ENCODE measurements around the gene TIMM50. TPM values are rescaled to one million over a fixed set of nuclear protein-coding genes. Genes with fewer than 3 reads are reported as not detected.

Gene TIMM50
- total and polyA plus RNA-seq, 4 donors, result 24.3 to 39.9 (median 30.5) TPM

DNA sequence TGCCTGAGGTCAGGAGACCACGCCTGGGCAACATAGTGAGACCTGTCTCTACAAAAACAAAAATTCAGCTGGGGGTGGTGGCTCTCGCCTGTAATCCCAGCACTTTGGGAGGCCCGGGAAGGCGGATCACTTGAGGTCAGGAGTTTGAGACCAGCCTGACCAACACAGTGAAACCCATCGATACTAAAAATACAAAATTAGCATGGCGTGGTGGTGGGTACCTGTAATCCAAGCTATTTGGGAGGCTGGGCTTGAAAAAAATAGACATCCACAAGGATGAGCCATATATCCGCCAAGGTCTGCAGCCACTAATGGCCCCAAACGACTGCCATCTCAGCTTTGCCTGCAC is 48.0 kb upstream of the TIMM50 start:
- WGBS, result 96% methylated on average over 8 of the region's 8 CpGs
- TF ChIP-seq RXRA (IDR thresholded peaks at IDR 0.05), result no peak
- TF ChIP-seq EGR1 (IDR thresholded peaks at IDR 0.05; ENCODE audit: low read depth in 2 of 2), result no peak
- TF ChIP-seq TAF1 (conservative IDR thresholded peaks at IDR 0.05), result no peak
- TF ChIP-seq, protein P1, sequence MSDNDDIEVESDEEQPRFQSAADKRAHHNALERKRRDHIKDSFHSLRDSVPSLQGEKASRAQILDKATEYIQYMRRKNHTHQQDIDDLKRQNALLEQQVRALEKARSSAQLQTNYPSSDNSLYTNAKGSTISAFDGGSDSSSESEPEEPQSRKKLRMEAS (IDR thresholded peaks at IDR 0.05), result no peak
- no peak for TF ChIP-seq RAD21 (IDR thresholded peaks at IDR 0.05)
- no peak for TF ChIP-seq NR2F2 (IDR thresholded peaks at IDR 0.05)
- TF ChIP-seq HNF4A (conservative IDR thresholded peaks at IDR 0.05), result no peak
- no peak for TF ChIP-seq HNF4G (IDR thresholded peaks at IDR 0.05)
- no peak for TF ChIP-seq YY1 (IDR thresholded peaks at IDR 0.05)
- TF ChIP-seq, protein P2, sequence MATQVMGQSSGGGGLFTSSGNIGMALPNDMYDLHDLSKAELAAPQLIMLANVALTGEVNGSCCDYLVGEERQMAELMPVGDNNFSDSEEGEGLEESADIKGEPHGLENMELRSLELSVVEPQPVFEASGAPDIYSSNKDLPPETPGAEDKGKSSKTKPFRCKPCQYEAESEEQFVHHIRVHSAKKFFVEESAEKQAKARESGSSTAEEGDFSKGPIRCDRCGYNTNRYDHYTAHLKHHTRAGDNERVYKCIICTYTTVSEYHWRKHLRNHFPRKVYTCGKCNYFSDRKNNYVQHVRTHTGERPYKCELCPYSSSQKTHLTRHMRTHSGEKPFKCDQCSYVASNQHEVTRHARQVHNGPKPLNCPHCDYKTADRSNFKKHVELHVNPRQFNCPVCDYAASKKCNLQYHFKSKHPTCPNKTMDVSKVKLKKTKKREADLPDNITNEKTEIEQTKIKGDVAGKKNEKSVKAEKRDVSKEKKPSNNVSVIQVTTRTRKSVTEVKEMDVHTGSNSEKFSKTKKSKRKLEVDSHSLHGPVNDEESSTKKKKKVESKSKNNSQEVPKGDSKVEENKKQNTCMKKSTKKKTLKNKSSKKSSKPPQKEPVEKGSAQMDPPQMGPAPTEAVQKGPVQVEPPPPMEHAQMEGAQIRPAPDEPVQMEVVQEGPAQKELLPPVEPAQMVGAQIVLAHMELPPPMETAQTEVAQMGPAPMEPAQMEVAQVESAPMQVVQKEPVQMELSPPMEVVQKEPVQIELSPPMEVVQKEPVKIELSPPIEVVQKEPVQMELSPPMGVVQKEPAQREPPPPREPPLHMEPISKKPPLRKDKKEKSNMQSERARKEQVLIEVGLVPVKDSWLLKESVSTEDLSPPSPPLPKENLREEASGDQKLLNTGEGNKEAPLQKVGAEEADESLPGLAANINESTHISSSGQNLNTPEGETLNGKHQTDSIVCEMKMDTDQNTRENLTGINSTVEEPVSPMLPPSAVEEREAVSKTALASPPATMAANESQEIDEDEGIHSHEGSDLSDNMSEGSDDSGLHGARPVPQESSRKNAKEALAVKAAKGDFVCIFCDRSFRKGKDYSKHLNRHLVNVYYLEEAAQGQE (IDR thresholded peaks at IDR 0.05), result no peak
- no peak for TF ChIP-seq SP1 (IDR thresholded peaks at IDR 0.05)
- TF ChIP-seq JUND (IDR thresholded peaks at IDR 0.05), result no peak
- no peak for TF ChIP-seq FOXA2 (IDR thresholded peaks at IDR 0.05)
- TF ChIP-seq, protein P3, sequence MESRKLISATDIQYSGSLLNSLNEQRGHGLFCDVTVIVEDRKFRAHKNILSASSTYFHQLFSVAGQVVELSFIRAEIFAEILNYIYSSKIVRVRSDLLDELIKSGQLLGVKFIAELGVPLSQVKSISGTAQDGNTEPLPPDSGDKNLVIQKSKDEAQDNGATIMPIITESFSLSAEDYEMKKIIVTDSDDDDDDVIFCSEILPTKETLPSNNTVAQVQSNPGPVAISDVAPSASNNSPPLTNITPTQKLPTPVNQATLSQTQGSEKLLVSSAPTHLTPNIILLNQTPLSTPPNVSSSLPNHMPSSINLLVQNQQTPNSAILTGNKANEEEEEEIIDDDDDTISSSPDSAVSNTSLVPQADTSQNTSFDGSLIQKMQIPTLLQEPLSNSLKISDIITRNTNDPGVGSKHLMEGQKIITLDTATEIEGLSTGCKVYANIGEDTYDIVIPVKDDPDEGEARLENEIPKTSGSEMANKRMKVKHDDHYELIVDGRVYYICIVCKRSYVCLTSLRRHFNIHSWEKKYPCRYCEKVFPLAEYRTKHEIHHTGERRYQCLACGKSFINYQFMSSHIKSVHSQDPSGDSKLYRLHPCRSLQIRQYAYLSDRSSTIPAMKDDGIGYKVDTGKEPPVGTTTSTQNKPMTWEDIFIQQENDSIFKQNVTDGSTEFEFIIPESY (IDR thresholded peaks at IDR 0.05), result no peak
- no peak for TF ChIP-seq FOXA1 (IDR thresholded peaks at IDR 0.05)
- TF ChIP-seq, protein P4, sequence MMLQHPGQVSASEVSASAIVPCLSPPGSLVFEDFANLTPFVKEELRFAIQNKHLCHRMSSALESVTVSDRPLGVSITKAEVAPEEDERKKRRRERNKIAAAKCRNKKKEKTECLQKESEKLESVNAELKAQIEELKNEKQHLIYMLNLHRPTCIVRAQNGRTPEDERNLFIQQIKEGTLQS (IDR thresholded peaks at IDR 0.05), result no peak
- TF ChIP-seq, protein P5, sequence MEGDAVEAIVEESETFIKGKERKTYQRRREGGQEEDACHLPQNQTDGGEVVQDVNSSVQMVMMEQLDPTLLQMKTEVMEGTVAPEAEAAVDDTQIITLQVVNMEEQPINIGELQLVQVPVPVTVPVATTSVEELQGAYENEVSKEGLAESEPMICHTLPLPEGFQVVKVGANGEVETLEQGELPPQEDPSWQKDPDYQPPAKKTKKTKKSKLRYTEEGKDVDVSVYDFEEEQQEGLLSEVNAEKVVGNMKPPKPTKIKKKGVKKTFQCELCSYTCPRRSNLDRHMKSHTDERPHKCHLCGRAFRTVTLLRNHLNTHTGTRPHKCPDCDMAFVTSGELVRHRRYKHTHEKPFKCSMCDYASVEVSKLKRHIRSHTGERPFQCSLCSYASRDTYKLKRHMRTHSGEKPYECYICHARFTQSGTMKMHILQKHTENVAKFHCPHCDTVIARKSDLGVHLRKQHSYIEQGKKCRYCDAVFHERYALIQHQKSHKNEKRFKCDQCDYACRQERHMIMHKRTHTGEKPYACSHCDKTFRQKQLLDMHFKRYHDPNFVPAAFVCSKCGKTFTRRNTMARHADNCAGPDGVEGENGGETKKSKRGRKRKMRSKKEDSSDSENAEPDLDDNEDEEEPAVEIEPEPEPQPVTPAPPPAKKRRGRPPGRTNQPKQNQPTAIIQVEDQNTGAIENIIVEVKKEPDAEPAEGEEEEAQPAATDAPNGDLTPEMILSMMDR (IDR thresholded peaks at IDR 0.05; ENCODE audit: low read depth, low read length, missing input control), result no peak
- TF ChIP-seq GABPA (IDR thresholded peaks at IDR 0.05 in 1 of 2, conservative IDR thresholded peaks at IDR 0.05 in 1 of 2), result no peak
- H3K4me1 ChIP-seq (ENCODE audit: control insufficient read depth in 4 of 4, insufficient read depth in 4 of 4, low read length in 3 of 4), result peaks cover 4 to 27% (median 17%) of the 10 kb centered on the region in 4 donors
- no peak overlapping the region for H3K27ac ChIP-seq (ENCODE audit: low read depth in 1 of 2, low read length in 2 of 2)
- no peaks in the 10 kb centered on the region for H3K9me3 ChIP-seq (ENCODE audit: control insufficient read depth in 4 of 4, low read length in 3 of 4)
- H3K9ac ChIP-seq (ENCODE audit: low read depth in 1 of 2, low read length in 2 of 2), result no peak overlapping the region
- no peak overlapping the region for H3K4me3 ChIP-seq (ENCODE audit: low read depth in 1 of 3, low read length in 3 of 3)
- no peak for DNase-seq (ENCODE audit: low spot score)
- no peaks in the 10 kb centered on the region for H3K27me3 ChIP-seq (ENCODE audit: control insufficient read depth in 4 of 4, insufficient read depth in 4 of 4, low read length in 3 of 4)
- H3K36me3 ChIP-seq (ENCODE audit: control insufficient read depth in 4 of 4, insufficient read depth in 3 of 4, low read depth in 1 of 4, low read length in 3 of 4), result peaks cover 15 to 24% (median 17%) of the 10 kb centered on the region in 4 donors

All from liver (tissue), 9 donors.